Choroid plexus epithelial cell (primary cell): ENCODE results near the gene MEAF6.

ENCODE experiments used
- DNase-seq: peaks from one replicate; pipeline ENCODE4 v3.0.0-alpha.2; 2010; ENCODE audit warnings: low read depth
- H3K4me3 ChIP-seq: 2 replicates; pipeline ENCODE4 v1.5.1; 2011; ENCODE audit warnings: low read depth, mild to moderate bottlenecking, control low read depth, low read length, moderate library complexity
- CTCF ChIP-seq: conservative IDR thresholded peaks from 2 replicates; pipeline ENCODE4 v1.5.1; 2011; ENCODE audit warnings: low read depth, mild to moderate bottlenecking, control low read depth, inconsistent platforms, low read length, moderate library complexity

MEAF6 gene

GRCh38 chr1:37558411-37558810 is 43.8 kb upstream of the MEAF6 start:
- TF ChIP-seq CTCF, result no peak
- DNase-seq, result no peak
- H3K4me3 ChIP-seq, result no peak overlapping the region

- DNase-seq, result no peak
- TF ChIP-seq CTCF, result no peak
- H3K4me3 ChIP-seq, result peak overlapping the region; percentile 60
Measured at GRCh38 chr1:37557402-37557801, 42.8 kb upstream of the MEAF6 start.

- no peak for TF ChIP-seq CTCF
- DNase-seq, result peak; percentile 96
- H3K4me3 ChIP-seq, result peak within 1 kb of the TSS; percentile 60
Measured at GRCh38 chr1:37556712-37557196, 42.2 kb upstream of the MEAF6 start, which contains the start of gene DNALI1. Gene DNALI1 (plus strand): TSS chr1:37556940. CDS start chr1:37556995, 55 bp downstream.

- no peak for TF ChIP-seq CTCF
- peak; percentile 95 for DNase-seq
- peak within 1 kb of the TSS; percentile 100 for H3K4me3 ChIP-seq
Measured at GRCh38 chr1:37553927-37554808, 39.6 kb upstream of the MEAF6 start, which contains the start of gene SNIP1. Gene SNIP1 (minus strand): TSS chr1:37554293. CDS start chr1:37554229, 64 bp downstream.

GRCh38 chr1:37553598-37553926 is 39.0 kb upstream of the MEAF6 start:
- no peak for DNase-seq

GRCh38 chr1:37549341-37549740 is 34.8 kb upstream of the MEAF6 start:
- no peak for DNase-seq
- TF ChIP-seq CTCF, result no peak

More at GRCh38 chr1:37553598-37553926, 39.0 kb upstream of the MEAF6 start:
- peak overlapping the region; percentile 100 for H3K4me3 ChIP-seq
- TF ChIP-seq CTCF, result no peak

GRCh38 chr1:37545019-37545418 is 30.5 kb upstream of the MEAF6 start:
- TF ChIP-seq CTCF, result no peak
- no peak overlapping the region for H3K4me3 ChIP-seq

More at GRCh38 chr1:37549341-37549740, 34.8 kb upstream of the MEAF6 start:
- no peak overlapping the region for H3K4me3 ChIP-seq

More at GRCh38 chr1:37545019-37545418, 30.5 kb upstream of the MEAF6 start:
- DNase-seq, result no peak
